ENCODE data around the gene RNF123.
"Not testable (repeated sequence)": the region's sequence is repeated elsewhere in the genome, so short reads cannot be mapped to it uniquely, and the experiment has no call there.

DNA sequence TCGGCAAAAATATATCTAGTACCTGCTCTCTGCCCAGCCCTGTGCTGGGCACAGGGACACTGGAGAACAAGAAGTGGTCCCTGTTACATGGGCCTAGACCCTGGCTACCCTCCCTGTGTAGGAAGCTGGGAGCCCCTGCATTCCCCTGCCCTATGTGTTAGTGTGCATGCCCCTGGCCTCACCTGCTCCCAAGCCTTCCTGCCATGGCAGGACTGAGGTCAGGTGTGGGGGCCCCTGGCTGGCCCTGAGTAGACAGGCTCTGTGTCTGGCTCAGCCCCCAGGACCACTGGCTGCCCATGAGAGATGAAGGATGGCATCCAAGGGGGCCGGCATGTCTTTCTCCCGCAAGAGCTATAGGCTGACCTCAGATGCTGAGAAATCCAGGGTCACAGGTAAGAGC lies 1.5 kb downstream of the RNF123 start:
- TF ChIP-seq ZNF274 (IDR thresholded peaks at IDR 0.05; ENCODE audit: low read depth, low read length); YY1 (IDR thresholded peaks at IDR 0.05; ENCODE audit: insufficient read depth, insufficient read length): not testable (repeated sequence)
